Measurements from ENCODE around the gene DHFR2. TPM values are rescaled to one million over a fixed set of nuclear protein-coding genes. Genes with fewer than 3 reads are reported as not detected.
A peak's percentile ranks its signal among the peaks of the same experiment; 100 is the strongest.
"Not testable (repeated sequence)": the region's sequence is repeated elsewhere in the genome, so short reads cannot be mapped to it uniquely, and the experiment has no call there.

The DHFR2 gene
- total RNA-seq (10 to 100 TPM in 1 of 5 donors, 1 to 10 TPM in 4; 3.5 to 11.4 (median 8.6) TPM), total RNA-seq (5.8 to 35.8 (median 14.4) reads per million in 29 experiments)
- 10.6 TPM for total RNA-seq (2013)

DNA sequence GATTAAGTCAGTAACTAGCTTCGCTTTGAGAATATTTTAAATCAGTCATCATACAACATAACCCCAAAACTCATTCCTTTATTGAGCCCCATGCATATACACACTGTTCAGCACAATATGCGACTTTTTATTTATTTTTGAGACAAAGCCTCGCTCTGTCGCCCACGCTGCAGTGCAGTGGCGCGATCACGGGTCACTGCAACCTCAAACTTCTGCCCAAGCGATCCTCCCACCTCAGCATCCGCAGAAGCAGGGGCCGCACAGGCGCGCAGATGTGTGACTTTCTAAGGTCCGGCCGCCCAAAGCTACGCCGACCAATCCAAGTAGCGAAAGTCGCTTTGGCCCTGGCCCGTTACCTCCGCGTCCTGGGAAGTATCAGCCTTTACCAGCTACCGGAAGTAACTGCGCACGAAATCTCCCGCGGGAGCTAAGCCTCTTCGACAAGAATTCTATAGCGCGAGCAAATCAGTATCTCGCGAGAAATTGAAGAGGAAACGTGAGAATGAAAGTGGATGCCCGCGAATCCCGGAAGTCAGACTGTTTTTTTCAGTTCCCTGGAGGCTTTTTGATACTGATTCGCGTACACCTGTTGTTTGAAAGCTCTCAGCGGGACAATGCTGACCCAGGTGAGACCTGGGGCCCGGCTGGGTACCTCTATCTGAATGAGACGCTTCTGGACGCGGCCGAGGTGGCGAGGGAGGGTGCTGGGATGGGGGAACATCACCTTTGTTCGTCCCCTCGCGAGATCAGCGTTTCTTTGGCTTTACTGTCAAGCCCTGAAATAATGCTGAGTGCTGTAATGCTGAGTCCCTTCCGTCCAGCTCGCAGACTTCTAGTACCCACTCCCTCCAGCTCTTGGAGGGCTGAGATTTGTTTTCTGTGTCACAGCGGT, at the start of gene DHFR2, which contains the start of gene NSUN3:
TSS of gene DHFR2 (minus strand) at position 404 of the 892 bp plus-strand sequence. CDS start 1,405 bp downstream, outside the sequence.
TSS of gene NSUN3 (plus strand) at position 549 of the 892 bp plus-strand sequence. CDS start at position 615, 66 bp downstream.
- CTCF ChIA-PET, result interaction anchor here (0.5 to 2.0 kb wide), 10 partner anchors 9 to 103 kb away, joined by 3 to 9 read pairs (median 3); partner anchors contain the start of gene ARL13B (in 1 of the 2)
- peak; percentile 89 to 90 (median 90) for ATAC-seq (replicated peaks in 1 of 4)
- H3K36me3 Mint-ChIP-seq, result peaks cover 32% of the 10 kb centered on the region

DNA sequence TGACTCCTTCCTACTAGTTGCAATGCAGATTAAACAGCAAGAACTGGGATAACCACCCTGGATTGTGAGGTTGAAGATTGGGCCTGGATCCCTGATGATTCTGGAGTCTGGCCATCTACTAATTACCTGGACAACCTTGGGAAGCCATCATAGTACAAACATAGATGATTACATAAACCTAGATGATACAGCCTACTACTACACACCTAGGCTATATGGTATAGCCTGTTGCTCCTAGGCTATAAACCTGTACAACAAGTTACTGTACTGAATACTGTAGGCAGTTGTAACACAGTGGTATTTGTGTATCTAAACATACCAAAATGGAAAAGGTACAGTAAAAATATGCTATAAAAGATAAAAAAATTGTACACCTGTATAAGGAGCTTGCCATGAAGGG, 48.1 kb upstream of the DHFR2 start:
- Mint-ChIP-seq H3K36me3 (peaks cover 49% of the 10 kb centered on the region), H3K27ac (no peak overlapping the region), H3K27me3 (no peaks in the 10 kb centered on the region), H3K4me1 (peaks cover 0 to 5% (median 0%) of the 10 kb centered on the region in 3 donors), H3K4me3 (no peak overlapping the region), H3K9me3 (no peaks in the 10 kb centered on the region)
- Histone ChIP-seq H3K27me3 (replicated peaks in 1 of 2; ENCODE audit: control insufficient read depth in 2 of 2, extremely low read depth in 1 of 2, insufficient read depth in 2 of 2, low read length in 1 of 2) (no peaks in the 10 kb centered on the region), H3K9me3 (no peaks in the 10 kb centered on the region), H3K4me3 (ENCODE audit: control insufficient read depth in 1 of 2, extremely low read depth in 1 of 2, low read length in 1 of 2) (no peak overlapping the region), H3K4me1 (ENCODE audit: control insufficient read depth in 1 of 2, extremely low read depth in 1 of 2, insufficient read depth in 2 of 2, low read length in 2 of 2) (no peaks in the 10 kb centered on the region), H3K36me3 (ENCODE audit: control insufficient read depth in 2 of 2, extremely low read depth in 1 of 2, insufficient read depth in 1 of 2, low read length in 1 of 2) (peaks cover 5 to 19% of the 10 kb centered on the region in 2 donors), H3K27ac (ENCODE audit: low read length) (no peak overlapping the region)
- ChIA-PET POLR2A (no interaction called here), CTCF (no interaction called here)
- ATAC-seq (replicated peaks in 1 of 4), result no peak
- no peak for DNase-seq

More for the DNA sequence above, at the start of gene DHFR2, which contains the start of gene NSUN3:
- peak; percentile 67 to 93 (median 78) for DNase-seq
- Histone ChIP-seq H3K4me3 (ENCODE audit: control insufficient read depth in 1 of 2, extremely low read depth in 1 of 2, low read length in 1 of 2) (peak within 1 kb of the TSS; percentile 66 to 97), H3K27me3 (replicated peaks in 1 of 2; ENCODE audit: control insufficient read depth in 2 of 2, extremely low read depth in 1 of 2, insufficient read depth in 2 of 2, low read length in 1 of 2) (no peaks in the 10 kb centered on the region), H3K9me3 (no peaks in the 10 kb centered on the region), H3K36me3 (ENCODE audit: control insufficient read depth in 2 of 2, extremely low read depth in 1 of 2, insufficient read depth in 1 of 2, low read length in 1 of 2) (peaks cover 0 to 23% of the 10 kb centered on the region in 2 donors), H3K4me1 (ENCODE audit: control insufficient read depth in 1 of 2, extremely low read depth in 1 of 2, insufficient read depth in 2 of 2, low read length in 2 of 2) (peaks cover 9 to 15% of the 10 kb centered on the region in 2 experiments), H3K27ac (ENCODE audit: low read length) (peak within 1 kb of the TSS; percentile 96)
- peak within 1 kb of the TSS; percentile 98 to 100 for H3K27ac Mint-ChIP-seq
- H3K4me3 Mint-ChIP-seq, result peak within 1 kb of the TSS; percentile 91 to 99 (median 98)
- 0% methylated on average over 37 of the region's 52 CpGs for WGBS (ENCODE audit: insufficient coverage)
- H3K9me3 Mint-ChIP-seq, result peaks cover 0 to 5% (median 0%) of the 10 kb centered on the region in 3 donors
- no peaks in the 10 kb centered on the region for H3K27me3 Mint-ChIP-seq
- POLR2A ChIA-PET, result interaction anchor here (0.5 to 2.4 kb wide), 8 partner anchors 24 to 83 kb away, joined by 3 to 21 read pairs (median 9); partner anchors contain the start of gene ARL13B (in 1 of the 2)
- H3K4me1 Mint-ChIP-seq, result peaks cover 55 to 56% (median 56%) of the 10 kb centered on the region in 3 donors

DNA sequence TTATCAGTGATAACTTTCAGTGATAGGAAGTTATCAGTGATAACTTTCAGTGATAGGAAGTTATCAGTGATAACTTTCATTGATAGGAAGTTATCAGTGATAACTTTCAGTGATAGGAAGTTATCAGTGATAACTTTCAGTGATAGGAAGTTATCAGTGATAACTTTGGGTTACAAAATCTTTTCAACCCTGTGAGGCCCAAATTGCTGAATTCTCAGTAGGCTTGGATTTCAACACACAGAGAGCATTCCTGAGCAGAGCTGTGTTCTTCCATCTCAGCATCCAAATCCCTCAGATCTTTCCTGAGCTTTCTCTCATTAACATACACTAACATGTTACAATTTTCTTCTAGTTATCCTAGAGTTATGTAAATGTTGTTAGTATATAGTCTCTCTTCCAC, 47.5 kb upstream of the DHFR2 start:
- DNase-seq; H3K27me3 Mint-ChIP-seq; H3K4me3 ChIP-seq (ENCODE audit: control insufficient read depth in 1 of 2, extremely low read depth in 1 of 2, low read length in 1 of 2); H3K27me3 ChIP-seq (replicated peaks in 1 of 2; ENCODE audit: control insufficient read depth in 2 of 2, extremely low read depth in 1 of 2, insufficient read depth in 2 of 2, low read length in 1 of 2); POLR2A ChIA-PET; H3K9me3 Mint-ChIP-seq; H3K27ac Mint-ChIP-seq; H3K4me3 Mint-ChIP-seq; CTCF ChIA-PET; H3K4me1 ChIP-seq (ENCODE audit: control insufficient read depth in 1 of 2, extremely low read depth in 1 of 2, insufficient read depth in 2 of 2, low read length in 2 of 2); H3K4me1 Mint-ChIP-seq; H3K27ac ChIP-seq (ENCODE audit: low read length); ATAC-seq (replicated peaks in 1 of 4); H3K9me3 ChIP-seq: not testable (repeated sequence)
- peaks cover 51% of the 10 kb centered on the region for H3K36me3 Mint-ChIP-seq
- H3K36me3 ChIP-seq (ENCODE audit: control insufficient read depth in 2 of 2, extremely low read depth in 1 of 2, insufficient read depth in 1 of 2, low read length in 1 of 2), result peaks cover 5 to 22% of the 10 kb centered on the region in 2 donors

DNA sequence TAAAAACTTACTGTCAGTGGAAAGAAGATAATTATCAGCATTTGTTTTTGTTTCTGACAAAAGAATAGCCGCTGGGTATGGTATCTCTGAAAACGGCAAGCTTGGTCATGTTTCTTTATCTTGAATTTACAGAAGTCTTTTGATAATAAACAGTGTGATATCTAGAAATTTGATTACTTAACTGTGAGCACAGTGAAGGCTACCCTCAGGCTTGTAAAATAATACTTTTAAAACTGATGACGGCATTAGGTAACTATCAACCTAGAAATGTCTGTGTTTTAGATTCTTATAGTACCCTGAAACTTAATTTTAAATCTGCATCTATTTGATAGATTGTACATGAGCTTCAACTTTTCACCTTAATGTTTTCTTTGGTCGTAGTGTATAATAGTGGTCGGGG, 43.6 kb upstream of the DHFR2 start:
- DNase-seq (no peak), ATAC-seq (replicated peaks in 1 of 4) (no peak)
- H3K27me3 ChIP-seq (replicated peaks in 1 of 2; ENCODE audit: control insufficient read depth in 2 of 2, extremely low read depth in 1 of 2, insufficient read depth in 2 of 2, low read length in 1 of 2), result no peaks in the 10 kb centered on the region
- Mint-ChIP-seq H3K36me3 (peaks cover 34% of the 10 kb centered on the region), H3K27ac (no peak overlapping the region), H3K4me3 (no peak overlapping the region), H3K9me3 (no peaks in the 10 kb centered on the region), H3K4me1 (no peaks in the 10 kb centered on the region), H3K27me3 (no peaks in the 10 kb centered on the region)
- H3K36me3 ChIP-seq (ENCODE audit: control insufficient read depth in 2 of 2, extremely low read depth in 1 of 2, insufficient read depth in 1 of 2, low read length in 1 of 2), result peaks cover 5 to 29% of the 10 kb centered on the region in 2 donors
- POLR2A ChIA-PET, result no interaction called here
- no peaks in the 10 kb centered on the region for H3K4me1 ChIP-seq (ENCODE audit: control insufficient read depth in 1 of 2, extremely low read depth in 1 of 2, insufficient read depth in 2 of 2, low read length in 2 of 2)
- CTCF ChIA-PET, result no interaction called here
- H3K27ac ChIP-seq (ENCODE audit: low read length), result no peak overlapping the region
- 93% methylated on average over 3 of the region's 5 CpGs for WGBS (ENCODE audit: insufficient coverage)
- H3K9me3 ChIP-seq, result no peaks in the 10 kb centered on the region
- H3K4me3 ChIP-seq (ENCODE audit: control insufficient read depth in 1 of 2, extremely low read depth in 1 of 2, low read length in 1 of 2), result no peak overlapping the region

DNA sequence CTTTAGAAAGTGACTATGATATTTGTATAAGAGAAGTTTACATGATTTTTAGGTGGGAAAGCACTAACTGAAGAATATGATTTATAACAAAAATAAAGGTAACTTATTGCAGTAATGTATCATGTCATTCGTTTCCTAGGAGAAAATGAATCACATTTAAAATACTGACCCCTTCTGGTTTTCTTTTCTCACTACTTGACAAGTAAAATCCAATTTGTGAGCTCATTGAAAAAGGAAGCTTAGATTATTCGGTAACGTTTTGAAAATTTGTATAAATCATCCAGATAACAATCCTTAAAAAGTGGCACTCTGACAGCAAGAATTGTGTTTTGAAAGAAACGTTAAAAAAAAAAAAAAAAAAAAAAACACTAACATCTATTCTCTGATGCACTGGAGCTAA, 39.1 kb upstream of the DHFR2 start:
- no peak for ATAC-seq (replicated peaks in 1 of 4)

DNA sequence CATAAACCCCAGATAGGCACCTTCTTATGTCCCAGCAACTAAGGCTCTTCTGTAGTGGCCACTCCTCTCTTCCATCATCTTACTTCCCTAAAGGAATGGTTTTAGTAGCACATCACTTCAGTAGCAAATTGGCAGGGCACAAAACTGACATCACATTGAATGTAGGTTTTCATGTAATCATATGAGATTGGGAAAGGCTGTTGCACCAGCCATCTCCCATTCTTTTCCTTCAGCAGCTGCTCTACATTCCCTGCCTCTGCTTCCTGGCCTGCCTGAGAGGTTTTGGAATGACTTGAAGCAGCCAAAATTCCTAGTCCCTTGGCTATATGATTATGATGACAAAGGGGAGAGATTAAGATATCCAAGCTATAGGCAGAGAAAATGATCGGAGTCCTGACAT, 36.6 kb upstream of the DHFR2 start:
- Mint-ChIP-seq H3K27ac (peak overlapping the region in 1 of 2 donors; percentile 1), H3K4me3 (no peak overlapping the region), H3K36me3 (peaks cover 55% of the 10 kb centered on the region), H3K4me1 (no peaks in the 10 kb centered on the region), H3K27me3 (no peaks in the 10 kb centered on the region), H3K9me3 (no peaks in the 10 kb centered on the region)
- no peak overlapping the region for H3K4me3 ChIP-seq (ENCODE audit: control insufficient read depth in 1 of 2, extremely low read depth in 1 of 2, low read length in 1 of 2)
- no peak for ATAC-seq (replicated peaks in 1 of 4)
- ChIA-PET CTCF (interaction anchor here in 1 of 2 donors (1.2 kb wide), 1 partner anchor 16 kb away, joined by 3 read pairs; no protein-coding TSS in a partner anchor), POLR2A (interaction anchor here in 1 of 2 donors (0.5 kb wide), 1 partner anchor 115 kb away, joined by 3 read pairs; no protein-coding TSS in a partner anchor)
- no peak overlapping the region for H3K27ac ChIP-seq (ENCODE audit: low read length)
- H3K4me1 ChIP-seq (ENCODE audit: control insufficient read depth in 1 of 2, extremely low read depth in 1 of 2, insufficient read depth in 2 of 2, low read length in 2 of 2), result no peaks in the 10 kb centered on the region
- WGBS (ENCODE audit: insufficient coverage), result no CpG with 5 or more reads among the region's 1 CpG
- H3K9me3 ChIP-seq, result no peaks in the 10 kb centered on the region
- H3K27me3 ChIP-seq (replicated peaks in 1 of 2; ENCODE audit: control insufficient read depth in 2 of 2, extremely low read depth in 1 of 2, insufficient read depth in 2 of 2, low read length in 1 of 2), result no peaks in the 10 kb centered on the region
- peaks cover 5 to 64% of the 10 kb centered on the region in 2 donors for H3K36me3 ChIP-seq (ENCODE audit: control insufficient read depth in 2 of 2, extremely low read depth in 1 of 2, insufficient read depth in 1 of 2, low read length in 1 of 2)
- DNase-seq, result no peak

More for the DNA sequence above, 39.1 kb upstream of the DHFR2 start:
- Histone ChIP-seq H3K4me3 (ENCODE audit: control insufficient read depth in 1 of 2, extremely low read depth in 1 of 2, low read length in 1 of 2) (no peak overlapping the region), H3K27ac (ENCODE audit: low read length) (no peak overlapping the region), H3K27me3 (replicated peaks in 1 of 2; ENCODE audit: control insufficient read depth in 2 of 2, extremely low read depth in 1 of 2, insufficient read depth in 2 of 2, low read length in 1 of 2) (no peaks in the 10 kb centered on the region), H3K9me3 (no peaks in the 10 kb centered on the region), H3K4me1 (ENCODE audit: control insufficient read depth in 1 of 2, extremely low read depth in 1 of 2, insufficient read depth in 2 of 2, low read length in 2 of 2) (no peaks in the 10 kb centered on the region), H3K36me3 (ENCODE audit: control insufficient read depth in 2 of 2, extremely low read depth in 1 of 2, insufficient read depth in 1 of 2, low read length in 1 of 2) (peaks cover under 1 to 51% of the 10 kb centered on the region in 2 donors)
- ChIA-PET CTCF (interaction anchor here (0.6 to 0.7 kb wide), 3 partner anchors 39 to 94 kb away, joined by 3 to 4 read pairs (median 3); partner anchors contain the start of genes DHFR2 (in 1 of the 2) and NSUN3 (in 1 of the 2)), POLR2A (interaction anchor here in 1 of 2 donors (0.7 kb wide), 1 partner anchor 39 kb away, joined by 16 read pairs; the partner anchor contains the start of genes DHFR2 and NSUN3)
- H3K36me3 Mint-ChIP-seq, result peaks cover 43% of the 10 kb centered on the region
- DNase-seq, result no peak
- no CpG with 5 or more reads among the region's 4 CpGs for WGBS (ENCODE audit: insufficient coverage)
- H3K27ac Mint-ChIP-seq, result no peak overlapping the region
- no peaks in the 10 kb centered on the region for H3K9me3 Mint-ChIP-seq
- no peak overlapping the region for H3K4me3 Mint-ChIP-seq
- H3K27me3 Mint-ChIP-seq, result no peaks in the 10 kb centered on the region
- H3K4me1 Mint-ChIP-seq, result no peaks in the 10 kb centered on the region
